ENCODE data around the gene CCDC47.

The CCDC47 gene

DNA sequence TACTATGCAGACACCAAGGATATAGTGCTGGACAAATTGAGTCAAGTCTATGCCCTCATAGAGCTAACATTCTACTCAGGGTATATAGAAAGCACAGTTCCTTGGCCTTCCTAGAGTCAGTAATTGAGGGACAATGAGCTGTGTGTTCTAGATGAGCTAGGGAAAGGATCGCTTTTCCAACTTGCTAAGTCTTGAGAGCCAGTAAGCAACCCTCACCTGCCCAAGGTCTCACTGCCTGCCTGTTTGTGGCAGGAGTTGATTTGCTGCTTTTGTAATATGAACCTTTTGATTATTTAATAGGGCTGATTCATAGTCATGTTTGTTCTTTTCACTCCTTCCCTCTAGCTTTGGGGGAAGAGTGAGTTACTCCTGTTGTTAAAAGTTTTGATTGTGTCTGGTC is 7.1 kb upstream of the CCDC47 start:
- H3K27ac ChIP-seq: peak overlapping the region; percentile 85
- TF ChIP-seq ZFX (IDR thresholded peaks at IDR 0.05; ENCODE audit: borderline replicate concordance): no peak
- TF ChIP-seq, protein P1, sequence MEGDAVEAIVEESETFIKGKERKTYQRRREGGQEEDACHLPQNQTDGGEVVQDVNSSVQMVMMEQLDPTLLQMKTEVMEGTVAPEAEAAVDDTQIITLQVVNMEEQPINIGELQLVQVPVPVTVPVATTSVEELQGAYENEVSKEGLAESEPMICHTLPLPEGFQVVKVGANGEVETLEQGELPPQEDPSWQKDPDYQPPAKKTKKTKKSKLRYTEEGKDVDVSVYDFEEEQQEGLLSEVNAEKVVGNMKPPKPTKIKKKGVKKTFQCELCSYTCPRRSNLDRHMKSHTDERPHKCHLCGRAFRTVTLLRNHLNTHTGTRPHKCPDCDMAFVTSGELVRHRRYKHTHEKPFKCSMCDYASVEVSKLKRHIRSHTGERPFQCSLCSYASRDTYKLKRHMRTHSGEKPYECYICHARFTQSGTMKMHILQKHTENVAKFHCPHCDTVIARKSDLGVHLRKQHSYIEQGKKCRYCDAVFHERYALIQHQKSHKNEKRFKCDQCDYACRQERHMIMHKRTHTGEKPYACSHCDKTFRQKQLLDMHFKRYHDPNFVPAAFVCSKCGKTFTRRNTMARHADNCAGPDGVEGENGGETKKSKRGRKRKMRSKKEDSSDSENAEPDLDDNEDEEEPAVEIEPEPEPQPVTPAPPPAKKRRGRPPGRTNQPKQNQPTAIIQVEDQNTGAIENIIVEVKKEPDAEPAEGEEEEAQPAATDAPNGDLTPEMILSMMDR (IDR thresholded peaks at IDR 0.05): no peak

DNA sequence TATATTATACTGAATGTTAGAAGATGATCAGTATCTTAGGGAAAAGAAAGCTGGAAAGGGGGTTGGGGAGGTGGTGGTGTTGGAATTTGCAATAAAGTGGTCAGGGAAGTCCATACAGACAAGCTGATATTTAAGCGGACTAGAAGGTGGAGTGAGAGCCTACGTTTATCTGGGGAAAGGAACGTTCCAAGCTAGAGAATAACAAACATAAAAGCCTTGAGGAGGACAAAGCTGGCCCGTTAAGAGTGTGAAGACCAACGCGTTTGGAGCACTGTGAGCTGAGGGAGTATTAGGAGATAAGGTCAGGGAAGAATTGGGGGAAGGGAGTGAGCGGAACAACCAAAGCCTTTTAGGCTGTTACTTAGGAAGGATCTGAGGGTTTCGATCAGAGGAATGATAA is 2.0 kb upstream of the CCDC47 start:
- H3K27ac ChIP-seq: peak overlapping the region; percentile 99
- TF ChIP-seq, protein P1 (IDR thresholded peaks at IDR 0.05): no peak
- TF ChIP-seq ZFX (IDR thresholded peaks at IDR 0.05; ENCODE audit: borderline replicate concordance): no peak

DNA sequence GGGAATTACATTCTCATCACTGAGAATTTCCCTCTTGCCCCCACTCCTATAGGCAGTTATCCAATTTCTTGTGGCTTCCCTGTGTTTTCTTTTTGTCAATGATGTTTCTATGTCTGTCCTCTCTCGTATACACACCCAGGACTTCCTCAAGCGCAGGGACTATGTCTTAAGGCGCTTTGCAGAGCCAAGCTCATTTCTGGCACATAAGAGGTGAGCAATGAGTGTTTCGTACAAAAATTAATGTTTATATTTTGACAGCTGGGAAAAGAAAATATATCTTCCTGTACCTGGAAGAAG is 1.5 kb upstream of the CCDC47 start:
- H3K27ac ChIP-seq: peak overlapping the region; percentile 99
- TF ChIP-seq, protein P1 (IDR thresholded peaks at IDR 0.05): no peak
- TF ChIP-seq ZFX (IDR thresholded peaks at IDR 0.05; ENCODE audit: borderline replicate concordance): no peak

DNA sequence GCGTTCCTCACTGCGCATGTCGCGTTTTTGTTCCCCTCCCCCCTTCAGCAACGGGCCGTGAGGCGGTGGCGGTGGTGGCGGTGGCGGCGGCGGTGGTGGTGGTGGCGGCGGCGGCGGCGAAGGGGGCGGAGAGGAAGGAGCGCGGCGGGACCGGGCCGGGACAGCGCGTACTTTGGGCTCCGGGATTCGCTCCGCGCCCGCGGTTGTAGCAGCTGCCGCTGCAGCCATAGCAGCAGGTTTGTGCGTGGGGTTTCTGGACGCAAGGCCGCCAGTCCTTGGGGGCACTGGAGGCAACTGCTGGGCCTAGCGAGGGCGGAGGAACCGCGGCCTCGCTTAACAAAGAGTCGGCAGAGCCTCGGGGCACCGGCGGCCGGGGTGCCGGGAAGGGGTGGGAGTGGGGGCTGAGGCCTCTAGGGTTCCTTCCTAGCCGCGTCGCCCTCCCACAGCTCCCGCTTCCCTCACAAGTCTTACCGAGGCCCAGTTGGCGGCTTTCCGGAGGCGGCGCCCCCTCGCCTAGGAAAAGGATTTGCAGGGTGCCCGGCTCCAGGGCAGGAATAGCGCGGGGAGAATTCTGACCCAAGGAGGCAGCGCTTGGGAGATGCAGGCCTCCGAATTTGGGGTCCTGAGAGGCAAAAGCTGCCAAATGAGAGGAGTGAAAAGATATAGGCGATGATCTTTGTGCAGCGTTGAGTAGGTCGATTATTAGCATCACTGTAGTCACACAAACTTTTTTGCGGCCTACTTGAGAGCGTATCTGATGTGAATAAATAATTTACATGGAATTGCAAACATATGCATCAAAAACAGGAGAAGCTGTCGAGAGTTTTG is 958 bp upstream of the CCDC47 start, which contains the start of gene DDX42:
Gene DDX42, plus strand, starts transcription at position 30 of the 828 bp plus-strand sequence. CDS start 12,880 bp downstream, outside the sequence.
- TF ChIP-seq, protein P1 (IDR thresholded peaks at IDR 0.05): peak; percentile 13; the same call in 1 of the 2 replicates
- TF ChIP-seq ZFX (IDR thresholded peaks at IDR 0.05; ENCODE audit: borderline replicate concordance): no peak
- H3K27ac ChIP-seq: peak within 1 kb of the TSS; percentile 99

DNA sequence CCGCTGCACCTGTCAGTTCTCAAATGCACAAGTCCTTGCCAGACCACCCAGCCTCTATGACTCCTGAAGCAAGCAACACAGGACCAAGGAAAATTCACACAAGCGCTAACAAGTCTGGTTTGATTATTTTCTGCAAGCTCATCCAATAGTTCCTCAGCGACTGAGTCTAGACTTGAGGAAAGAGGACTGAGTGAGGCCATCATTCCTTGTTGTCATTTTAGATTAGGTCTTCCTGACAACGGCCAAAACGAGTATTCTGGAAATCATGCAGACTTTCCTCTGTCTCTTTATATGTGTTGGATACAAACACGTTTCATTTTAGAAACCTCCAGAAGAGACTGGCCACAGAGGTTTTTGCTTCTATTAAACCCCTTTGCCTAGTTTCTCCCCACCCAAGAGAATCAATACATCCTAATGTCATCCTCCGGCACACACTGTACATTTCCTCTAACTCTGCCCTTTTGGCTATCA is 561 bp downstream of the CCDC47 start:
- H3K27ac ChIP-seq: peak overlapping the region; percentile 99
- TF ChIP-seq ZFX (IDR thresholded peaks at IDR 0.05; ENCODE audit: borderline replicate concordance): no peak
- TF ChIP-seq, protein P1 (IDR thresholded peaks at IDR 0.05): no peak

DNA sequence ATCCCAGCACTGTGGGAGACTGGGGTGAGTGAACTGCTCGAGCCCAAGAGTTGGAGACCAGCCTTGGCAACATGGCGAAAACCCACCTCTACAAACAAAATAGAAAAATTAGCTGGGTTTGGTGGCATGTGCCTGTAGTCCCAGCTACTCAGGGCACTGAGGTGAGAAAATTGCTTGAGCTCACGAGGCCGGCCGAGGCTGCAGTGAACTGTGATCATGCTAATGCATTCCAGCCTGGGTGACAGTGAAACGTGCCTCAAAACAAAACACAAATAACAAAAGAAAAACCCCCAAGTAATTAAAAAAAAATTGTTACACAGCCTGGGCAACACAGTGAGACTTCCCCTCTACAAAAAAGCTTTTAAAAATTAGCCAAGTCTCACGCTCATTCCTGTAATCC is 5.0 kb downstream of the CCDC47 start:
- H3K27ac ChIP-seq: no peak overlapping the region
- TF ChIP-seq ZFX (IDR thresholded peaks at IDR 0.05; ENCODE audit: borderline replicate concordance): no peak
- TF ChIP-seq, protein P1 (IDR thresholded peaks at IDR 0.05): no peak

DNA sequence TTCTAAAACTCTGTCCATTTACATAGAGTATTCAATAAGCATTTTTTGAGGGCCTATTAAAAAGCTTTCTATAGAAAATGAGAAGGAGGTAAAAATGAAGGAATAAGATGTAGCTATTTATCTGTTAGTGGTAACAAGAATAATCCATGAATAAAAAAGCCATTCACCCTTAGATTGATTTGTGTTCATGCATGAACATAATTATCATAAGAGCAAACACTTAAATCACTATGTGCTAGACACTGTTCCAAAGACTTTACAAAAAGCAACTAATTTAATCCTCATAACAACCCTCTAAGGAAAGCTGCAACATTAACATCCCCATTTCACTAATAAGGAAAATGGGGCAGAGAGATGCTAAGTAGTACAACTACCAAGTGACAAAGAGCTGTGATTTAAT is 6.6 kb downstream of the CCDC47 start:
- TF ChIP-seq, protein P1 (IDR thresholded peaks at IDR 0.05): no peak
- TF ChIP-seq ZFX (IDR thresholded peaks at IDR 0.05; ENCODE audit: borderline replicate concordance): no peak

More for the DNA sequence above, 6.6 kb downstream of the CCDC47 start:
- H3K27ac ChIP-seq: no peak overlapping the region
